ENCODE results near the gene HOXA9. TPM values are rescaled to one million over a fixed set of nuclear protein-coding genes. Genes with fewer than 3 reads are reported as not detected.

The HOXA9 gene
- polyA plus RNA-seq, 1 donor (not counting 4 experiments of a cell fraction or from before 2014, with no cell fraction given): 28.1 TPM

DNA sequence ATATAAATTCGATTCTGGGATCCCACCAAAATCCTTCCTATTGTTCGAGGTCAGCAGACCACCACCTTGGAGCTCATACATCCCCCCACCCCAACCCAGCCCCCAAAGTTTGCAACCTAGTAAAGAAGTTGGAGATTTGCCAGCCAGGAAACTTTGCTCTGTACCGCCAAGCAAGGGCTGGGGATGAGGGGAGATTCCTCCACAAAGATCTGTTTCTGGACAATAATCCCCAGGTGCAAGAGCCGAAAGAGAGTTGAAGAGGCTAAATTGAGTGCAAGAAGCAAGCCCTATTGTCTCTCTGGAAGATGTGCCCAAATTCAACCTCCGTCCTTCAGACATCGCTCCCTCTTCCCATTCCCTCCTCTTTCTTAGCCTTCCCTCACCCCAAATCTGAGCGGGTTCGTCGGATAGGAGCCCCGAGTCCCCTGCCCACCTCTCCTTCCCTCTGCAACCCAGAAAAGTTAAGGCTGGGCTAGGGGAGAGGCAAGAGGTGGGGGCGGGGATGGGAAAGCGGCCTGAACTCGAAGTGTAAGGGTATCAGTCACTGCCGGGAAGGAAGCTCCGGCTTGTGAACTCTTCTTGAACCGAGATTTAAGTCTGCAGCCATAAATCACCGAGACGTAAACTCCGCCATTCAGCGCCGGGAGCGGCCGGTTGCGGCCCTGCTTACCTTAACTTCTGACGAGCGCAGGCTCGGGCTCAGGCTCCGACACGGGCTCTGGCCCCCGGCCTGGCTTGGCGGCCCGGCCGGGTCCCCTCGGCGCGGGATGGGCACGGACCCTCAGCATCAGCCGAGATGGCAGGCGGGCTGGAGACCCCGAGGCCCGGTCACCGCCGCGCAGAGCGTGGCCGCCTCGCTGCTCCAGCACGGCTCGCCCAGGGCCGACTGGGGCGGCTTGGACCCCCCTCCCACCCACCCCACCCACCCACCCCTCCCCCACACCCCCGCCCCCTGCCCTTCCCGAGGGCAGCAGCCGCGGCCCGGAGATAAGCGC lies 52.1 kb downstream of the HOXA9 start:
- Histone ChIP-seq H4K20me1 (ENCODE audit: control insufficient read depth, extremely low read depth, insufficient read depth, low read length) (no peaks in the 10 kb centered on the region), H3K9me3 (ENCODE audit: control insufficient read depth, low read depth, low read length) (no peaks in the 10 kb centered on the region), H3K27ac (ENCODE audit: control insufficient read depth, insufficient read depth, low read length) (peak overlapping the region; percentile 67), H3K9ac (ENCODE audit: control insufficient read depth, extremely low read depth, insufficient read depth, low read length) (peak overlapping the region; percentile 82), H3K27me3 (ENCODE audit: control insufficient read depth, extremely low read depth, insufficient read depth, low read length) (no peaks in the 10 kb centered on the region), H3K4me1 (ENCODE audit: control insufficient read depth, extremely low read depth, insufficient read depth, low read length) (peaks cover 31% of the 10 kb centered on the region), H2AFZ (ENCODE audit: control insufficient read depth, low read length) (peak overlapping the region; percentile 46), H3K36me3 (ENCODE audit: control insufficient read depth in 2 of 2, extremely low read depth in 1 of 2, insufficient read depth in 2 of 2, low read length in 2 of 2) (peaks cover 2 to 5% of the 10 kb centered on the region in 2 experiments), H3K4me3 (ENCODE audit: control insufficient read depth in 2 of 3, extremely low read depth in 1 of 3, insufficient read depth in 2 of 3, low read depth in 1 of 3, low read length in 3 of 3) (peak overlapping the region; percentile 45 to 72 (median 62)), H3K79me2 (ENCODE audit: control insufficient read depth, insufficient read depth, low read length) (peaks cover 37% of the 10 kb centered on the region), H3K4me2 (ENCODE audit: control insufficient read depth, extremely low read depth, insufficient read depth, low read depth, low read length) (peak overlapping the region; percentile 93), H3K9me1 (ENCODE audit: control insufficient read depth, extremely low read depth, insufficient read depth, low read length) (no peaks in the 10 kb centered on the region)
- TF ChIP-seq, protein P1, sequence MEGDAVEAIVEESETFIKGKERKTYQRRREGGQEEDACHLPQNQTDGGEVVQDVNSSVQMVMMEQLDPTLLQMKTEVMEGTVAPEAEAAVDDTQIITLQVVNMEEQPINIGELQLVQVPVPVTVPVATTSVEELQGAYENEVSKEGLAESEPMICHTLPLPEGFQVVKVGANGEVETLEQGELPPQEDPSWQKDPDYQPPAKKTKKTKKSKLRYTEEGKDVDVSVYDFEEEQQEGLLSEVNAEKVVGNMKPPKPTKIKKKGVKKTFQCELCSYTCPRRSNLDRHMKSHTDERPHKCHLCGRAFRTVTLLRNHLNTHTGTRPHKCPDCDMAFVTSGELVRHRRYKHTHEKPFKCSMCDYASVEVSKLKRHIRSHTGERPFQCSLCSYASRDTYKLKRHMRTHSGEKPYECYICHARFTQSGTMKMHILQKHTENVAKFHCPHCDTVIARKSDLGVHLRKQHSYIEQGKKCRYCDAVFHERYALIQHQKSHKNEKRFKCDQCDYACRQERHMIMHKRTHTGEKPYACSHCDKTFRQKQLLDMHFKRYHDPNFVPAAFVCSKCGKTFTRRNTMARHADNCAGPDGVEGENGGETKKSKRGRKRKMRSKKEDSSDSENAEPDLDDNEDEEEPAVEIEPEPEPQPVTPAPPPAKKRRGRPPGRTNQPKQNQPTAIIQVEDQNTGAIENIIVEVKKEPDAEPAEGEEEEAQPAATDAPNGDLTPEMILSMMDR (optimal IDR thresholded peaks at IDR 0.05 in 1 of 3, IDR thresholded peaks at IDR 0.05 in 1 of 3, conservative IDR thresholded peaks at IDR 0.05 in 1 of 3; ENCODE audit: extremely low read depth in 1 of 3, insufficient read depth in 2 of 3, low read length in 3 of 3): no peak
- TF ChIP-seq EZH2 (IDR thresholded peaks at IDR 0.05; ENCODE audit: low read length): no peak
- DNase-seq (ENCODE audit: low read depth, low spot score) (no peak), FAIRE-seq (peak; percentile 76)
- dilution Hi-C loops (cut with MboI; ENCODE audit: extremely low pct_ligation_motif_present, low sequenced_read_pairs): no loop called here

Small RNAs within 50 kb of the gene (small RNA-seq; reads per million reads assigned to genes)
- gene AC004080.5 (ENCODE audit: insufficient read length in 3 of 3, low read depth in 3 of 3, low replicate concordance in 1 of 3) (0 reads per million in 3 experiments), gene RF02140 (ENCODE audit: insufficient read length in 3 of 3, low read depth in 3 of 3, low replicate concordance in 1 of 3) (0 reads per million in 3 experiments), gene RF02141 (ENCODE audit: insufficient read length in 3 of 3, low read depth in 3 of 3, low replicate concordance in 1 of 3) (0 reads per million in 3 experiments)

Other genes starting within 250 kb of the HOXA9 start
- 5.2 to 12.5 TPM (median 11.9 TPM) in 3 replicates for gene HOXA1, start 69.5 kb downstream of the HOXA9 start, polyA plus RNA-seq
- 0.22 to 1.1 TPM (median 0.71 TPM) in 3 replicates for gene HOXA2, start 62.9 kb downstream of the HOXA9 start, polyA plus RNA-seq
- gene HOXA4, start 34.8 kb downstream of the HOXA9 start, polyA plus RNA-seq: 0.40 to 1.8 TPM (median 1.5 TPM) in 3 replicates
- 3.3 to 7.1 TPM (median 4.5 TPM) in 3 replicates for gene HOXA5, start 21.9 kb downstream of the HOXA9 start, polyA plus RNA-seq
- 0.52 to 0.72 TPM (median 0.54 TPM) in 3 replicates for gene HOXA6, start 17.8 kb downstream of the HOXA9 start, polyA plus RNA-seq
- 0.17 to 0.84 TPM (median 0.58 TPM) in 3 replicates for gene HOXA3, start 13.0 kb downstream of the HOXA9 start, polyA plus RNA-seq
- 3.8 to 13.5 TPM (median 8.1 TPM) in 3 replicates for gene HOXA7, start 8.9 kb downstream of the HOXA9 start, polyA plus RNA-seq
- gene HOXA10, start 8.8 kb upstream of the HOXA9 start, polyA plus RNA-seq: 1.6 to 4.5 TPM (median 2.4 TPM) in 3 replicates
- 0.07 to 0.18 TPM (median 0.14 TPM) in 3 replicates for gene HOXA11, start 19.7 kb upstream of the HOXA9 start, polyA plus RNA-seq
- not detected in 3 replicates for gene HOXA13, start 34.6 kb upstream of the HOXA9 start, polyA plus RNA-seq
- not detected in 3 replicates for gene EVX1, start 77.3 kb upstream of the HOXA9 start, polyA plus RNA-seq

All from keratinocyte (primary cell).